BLaER1 treated with 17β-estradiol and CSF1 and Interleukin-3, amounts not matched to agents 10 nM and 100 nM (cell line): ENCODE data around the gene TTC28.

Experiments used
- H3K27ac ChIP-seq, 11 experiments: shearing (Covaris generic); formaldehyde crosslinking; 2 replicates each; pipeline ENCODE4 v1.8.1; 2022
- H3K27me3 ChIP-seq, 11 experiments: shearing (Covaris generic); formaldehyde crosslinking; 2 replicates each; pipeline ENCODE4 v1.8.1; 2022
- H3K36me3 ChIP-seq, 11 experiments: shearing (Covaris generic); formaldehyde crosslinking; 2 replicates each; pipeline ENCODE4 v1.8.1; 2022
- H3K4me1 ChIP-seq, 10 experiments: shearing (Covaris generic); formaldehyde crosslinking; 2 replicates each; pipeline ENCODE4 v1.8.1; 2022
- H3K4me2 ChIP-seq, 11 experiments: shearing (Covaris generic); formaldehyde crosslinking; 2 replicates each; pipeline ENCODE4 v1.8.1; 2022
- H3K4me3 ChIP-seq, 10 experiments: shearing (Covaris generic); formaldehyde crosslinking; 2 replicates each; pipeline ENCODE4 v1.8.1; 2022
- H3K9ac ChIP-seq, 11 experiments: shearing (Covaris generic); formaldehyde crosslinking; 2 replicates each; pipeline ENCODE4 v1.8.1; 2022
- H3K9me3 ChIP-seq, 11 experiments: shearing (Covaris generic); formaldehyde crosslinking; replicated peaks in 1 of 11; 2 replicates each; pipeline ENCODE4 v1.8.1; 2022
- H4K20me1 ChIP-seq, 11 experiments: shearing (Covaris generic); formaldehyde crosslinking; 2 replicates each; pipeline ENCODE4 v1.8.1; 2022
- Cebpa-rat ChIP-seq, 11 experiments: shearing (Covaris generic); IDR thresholded peaks; 2 replicates each; pipeline ENCODE4 v1.8.1; 2022

The TTC28 gene

GRCh38 chr22:28398355-28398754 lies 281.3 kb downstream of the TTC28 start:
- Histone ChIP-seq H4K20me1 (no peaks in the 10 kb centered on the region), H3K9ac (no peak overlapping the region), H3K27ac (no peak overlapping the region)

DNA sequence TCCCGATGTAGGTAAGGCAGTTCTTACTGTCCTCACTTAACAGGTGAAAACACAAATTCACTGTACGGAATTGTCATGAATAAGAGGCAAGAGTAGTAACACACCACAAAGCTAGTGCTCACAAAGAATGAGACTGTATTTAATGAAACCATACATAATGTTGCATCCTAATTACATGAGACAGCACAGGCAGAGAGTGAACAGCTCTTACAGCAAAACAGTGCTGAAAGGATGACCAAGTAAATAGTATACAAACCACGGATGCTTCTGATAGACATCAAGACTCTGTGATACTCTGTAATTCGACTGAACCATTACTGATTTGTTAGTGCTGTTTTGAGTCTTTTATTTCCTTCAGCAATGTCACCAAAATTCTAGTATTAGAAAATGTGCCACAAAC lies 282.3 kb downstream of the TTC28 start:
- peaks cover 0 to 10% (median 7%) of the 10 kb centered on the region in 11 experiments; a peak in 9 of 22 replicates for H3K9me3 ChIP-seq
- TF ChIP-seq Cebpa-rat (IDR thresholded peaks at IDR 0.05) = no peak
- H3K4me1 ChIP-seq = peaks cover 0 to 10% (median 2%) of the 10 kb centered on the region in 10 experiments; a peak in 8 of 20 replicates
- H3K9ac ChIP-seq = no peak overlapping the region
- H3K4me3 ChIP-seq = no peak overlapping the region
- no peaks in the 10 kb centered on the region for H4K20me1 ChIP-seq
- H3K27me3 ChIP-seq = no peaks in the 10 kb centered on the region
- no peaks in the 10 kb centered on the region for H3K36me3 ChIP-seq
- H3K27ac ChIP-seq = no peak overlapping the region
- H3K4me2 ChIP-seq = no peak overlapping the region

More at GRCh38 chr22:28398355-28398754, 281.3 kb downstream of the TTC28 start:
- Histone ChIP-seq H3K36me3 (no peaks in the 10 kb centered on the region), H3K4me3 (no peak overlapping the region), H3K27me3 (no peaks in the 10 kb centered on the region), H3K4me2 (no peak overlapping the region), H3K4me1 (peaks cover 0 to 10% (median 2%) of the 10 kb centered on the region in 10 experiments; a peak in 8 of 20 replicates), H3K9me3 (peaks cover 0 to 8% (median 2%) of the 10 kb centered on the region in 11 experiments; a peak in 7 of 22 replicates)
- no peak for TF ChIP-seq Cebpa-rat (IDR thresholded peaks at IDR 0.05)

DNA sequence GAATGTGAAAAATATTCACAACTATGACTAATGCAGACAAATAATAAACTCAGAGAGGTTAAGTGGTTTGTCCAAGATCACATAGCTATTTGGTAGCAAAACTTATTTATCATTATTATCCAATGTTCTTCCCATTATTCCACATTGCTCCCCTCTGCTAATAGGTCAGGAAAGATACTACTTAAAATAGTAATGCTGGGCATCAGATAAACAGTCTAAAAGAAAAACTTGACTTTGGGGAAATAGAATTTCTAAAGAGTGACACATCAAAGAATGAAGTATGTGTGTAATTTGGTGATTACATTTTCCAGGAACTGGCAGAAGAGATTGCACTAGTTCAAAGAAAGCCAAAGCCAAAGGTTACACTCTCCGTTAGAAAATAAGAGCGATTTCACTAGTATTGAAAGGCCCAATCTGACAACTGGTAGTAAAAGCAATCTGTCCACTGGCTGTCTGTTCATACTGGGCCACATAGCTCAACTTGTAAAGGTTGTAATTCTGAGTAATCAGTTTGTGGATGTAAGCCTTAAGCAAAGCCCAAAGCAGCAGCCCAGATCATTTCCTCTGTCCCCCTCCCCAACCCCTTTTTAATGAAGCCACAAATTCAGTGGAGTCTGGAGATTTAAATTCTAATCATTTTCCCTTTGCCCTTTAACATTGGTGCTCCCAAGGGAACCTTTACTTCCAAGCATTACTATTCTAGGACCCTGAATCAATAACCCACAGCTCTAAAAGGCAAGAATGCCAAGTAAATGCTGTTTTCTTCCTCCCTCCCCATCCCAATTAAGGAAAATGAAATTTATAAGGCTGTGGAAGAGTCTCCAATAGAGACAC lies 283.5 kb downstream of the TTC28 start:
- Histone ChIP-seq H3K9ac (no peak overlapping the region), H3K4me2 (no peak overlapping the region), H3K36me3 (no peaks in the 10 kb centered on the region), H3K27me3 (no peaks in the 10 kb centered on the region), H3K9me3 (peaks cover 0 to 10% (median 3%) of the 10 kb centered on the region in 11 experiments; a peak in 9 of 22 replicates), H3K4me1 (peaks cover 0 to 3% (median under 1%) of the 10 kb centered on the region in 10 experiments; a peak in 6 of 20 replicates), H3K4me3 (no peak overlapping the region), H3K27ac (no peak overlapping the region), H4K20me1 (no peaks in the 10 kb centered on the region)
- no peak for TF ChIP-seq Cebpa-rat (IDR thresholded peaks at IDR 0.05)

DNA sequence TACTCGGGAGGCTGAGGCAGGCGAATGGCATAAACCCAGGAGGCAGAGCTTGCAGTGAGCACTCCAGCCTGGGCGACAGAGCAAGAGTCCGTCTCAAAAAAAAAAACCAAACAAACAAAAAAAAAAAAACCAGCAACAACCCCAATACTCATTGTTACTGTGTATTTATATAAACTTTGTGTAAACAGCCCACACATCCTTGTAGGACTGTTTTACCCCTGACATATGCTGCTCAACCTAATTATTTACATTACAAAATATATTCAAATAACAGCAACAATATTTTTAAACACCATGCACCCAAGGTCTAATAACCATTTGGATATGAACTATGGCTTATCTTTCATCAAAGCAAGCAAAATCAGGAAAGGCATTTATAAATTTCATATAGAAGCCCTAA lies 284.1 kb downstream of the TTC28 start:
- Histone ChIP-seq H3K36me3 (no peaks in the 10 kb centered on the region), H3K9ac (no peak overlapping the region), H3K9me3 (peaks cover 0 to 10% (median 3%) of the 10 kb centered on the region in 11 experiments; a peak in 6 of 22 replicates), H3K4me2 (no peak overlapping the region), H3K4me1 (no peaks in the 10 kb centered on the region; a peak in 1 of 20 replicates), H4K20me1 (no peaks in the 10 kb centered on the region), H3K4me3 (no peak overlapping the region), H3K27ac (no peak overlapping the region), H3K27me3 (no peaks in the 10 kb centered on the region)
- TF ChIP-seq Cebpa-rat (IDR thresholded peaks at IDR 0.05) = no peak

DNA sequence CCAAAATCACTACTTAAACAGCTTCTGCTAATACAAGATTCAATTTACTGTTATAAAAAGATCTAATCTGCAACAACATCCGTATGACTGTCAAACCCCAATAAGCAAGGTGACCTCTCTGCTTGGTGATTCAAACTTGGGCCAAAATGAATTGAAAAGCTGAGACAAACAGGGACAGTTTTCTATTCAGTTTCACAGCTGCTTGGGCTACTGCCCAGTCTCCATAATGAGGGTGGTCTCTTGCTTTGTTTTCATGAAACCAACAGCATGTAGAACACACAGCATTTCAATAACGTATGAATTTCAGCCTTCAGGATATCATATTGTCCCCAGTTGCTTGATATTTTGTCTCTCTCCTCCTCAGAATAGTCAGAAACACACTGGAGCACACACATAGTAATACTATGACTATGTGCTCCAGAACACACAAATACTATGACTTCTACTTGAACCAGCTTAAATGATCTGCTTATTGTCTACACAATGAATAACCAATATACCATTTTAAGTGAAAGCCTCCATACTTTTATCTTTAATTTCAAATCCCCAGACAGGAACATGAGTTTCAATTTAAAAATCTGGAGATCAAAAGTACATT lies 285.0 kb downstream of the TTC28 start:
- Histone ChIP-seq H3K9ac (no peak overlapping the region), H4K20me1 (no peaks in the 10 kb centered on the region), H3K9me3 (peaks cover 0 to 10% (median 3%) of the 10 kb centered on the region in 11 experiments; a peak in 6 of 22 replicates), H3K4me1 (no peaks in the 10 kb centered on the region; a peak in 1 of 20 replicates), H3K27me3 (no peaks in the 10 kb centered on the region), H3K27ac (no peak overlapping the region), H3K4me3 (no peak overlapping the region), H3K36me3 (no peaks in the 10 kb centered on the region), H3K4me2 (no peak overlapping the region)
- TF ChIP-seq Cebpa-rat (IDR thresholded peaks at IDR 0.05) = no peak

DNA sequence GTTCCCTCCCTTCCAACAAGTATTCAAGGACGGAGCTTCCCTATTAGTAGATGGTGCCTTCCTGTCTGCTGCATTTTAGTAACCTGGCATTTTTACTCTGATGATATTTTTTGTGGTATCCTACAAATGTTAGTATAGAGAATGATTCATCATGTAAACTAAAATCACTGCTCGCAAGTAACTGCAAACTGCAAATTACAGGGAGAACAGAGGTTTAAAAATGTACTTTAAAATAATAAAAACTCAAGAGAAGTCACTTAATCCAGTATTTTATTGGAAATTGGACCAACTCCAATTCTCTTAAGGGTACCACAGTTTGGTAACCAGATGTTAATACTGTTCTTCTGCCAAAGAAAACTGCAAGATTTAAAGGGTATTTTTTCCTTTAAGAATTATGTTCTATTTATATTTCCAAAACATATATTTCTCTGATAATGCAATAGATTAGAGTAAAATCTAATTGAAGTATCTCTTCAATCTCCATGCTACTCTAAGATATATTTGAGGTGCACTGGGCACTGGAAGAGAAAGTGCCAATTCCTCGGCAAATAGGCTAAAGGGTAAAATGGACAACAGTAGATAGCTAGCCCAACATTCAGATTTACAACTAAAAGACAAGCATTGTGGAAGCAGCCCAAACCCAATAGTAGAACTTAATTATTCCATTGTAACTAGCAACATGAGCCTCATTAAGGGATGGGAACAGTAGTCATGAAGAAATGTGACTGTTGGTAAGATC lies 298.0 kb downstream of the TTC28 start:
- no peak overlapping the region for H3K4me2 ChIP-seq
- H3K4me1 ChIP-seq = peaks cover 0 to 8% (median 0%) of the 10 kb centered on the region in 10 experiments; a peak in 4 of 20 replicates
- no peaks in the 10 kb centered on the region for H4K20me1 ChIP-seq
- no peaks in the 10 kb centered on the region for H3K36me3 ChIP-seq
- peaks cover 0 to 8% (median 4%) of the 10 kb centered on the region in 11 experiments; a peak in 4 of 22 replicates for H3K9me3 ChIP-seq
- TF ChIP-seq Cebpa-rat (IDR thresholded peaks at IDR 0.05) = no peak
- H3K27ac ChIP-seq = no peak overlapping the region
- no peaks in the 10 kb centered on the region for H3K27me3 ChIP-seq
- H3K4me3 ChIP-seq = no peak overlapping the region
- H3K9ac ChIP-seq = no peak overlapping the region

- Histone ChIP-seq H3K27ac (no peak overlapping the region), H4K20me1 (no peaks in the 10 kb centered on the region), H3K9ac (no peak overlapping the region), H3K4me3 (no peak overlapping the region), H3K4me1 (peaks cover 0 to 8% (median 0%) of the 10 kb centered on the region in 10 experiments; a peak in 4 of 20 replicates), H3K9me3 (peaks cover 0 to 8% (median 4%) of the 10 kb centered on the region in 11 experiments; a peak in 4 of 22 replicates), H3K4me2 (no peak overlapping the region), H3K27me3 (no peaks in the 10 kb centered on the region), H3K36me3 (no peaks in the 10 kb centered on the region)
- no peak for TF ChIP-seq Cebpa-rat (IDR thresholded peaks at IDR 0.05)
Measured at GRCh38 chr22:28379951-28380350, 299.7 kb downstream of the TTC28 start.

GRCh38 chr22:28379075-28379779 lies 300.4 kb downstream of the TTC28 start:
- Histone ChIP-seq H3K4me3 (no peak overlapping the region), H3K4me1 (peaks cover under 1 to 12% (median 2%) of the 10 kb centered on the region in 10 experiments; a peak in 14 of 20 replicates), H4K20me1 (no peaks in the 10 kb centered on the region), H3K27me3 (no peaks in the 10 kb centered on the region), H3K36me3 (no peaks in the 10 kb centered on the region), H3K9me3 (peaks cover 0 to 8% (median 4%) of the 10 kb centered on the region in 11 experiments; a peak in 4 of 22 replicates), H3K4me2 (peak overlapping the region in 2 of 11 experiments; percentile 4 to 19; a peak in 2 of 22 replicates), H3K9ac (no peak overlapping the region), H3K27ac (no peak overlapping the region)
- no peak for TF ChIP-seq Cebpa-rat (IDR thresholded peaks at IDR 0.05)
